ENCODE measurements around the gene CEP57.
A peak's percentile ranks its signal among the peaks of the same experiment; 100 is the strongest.

Gene CEP57

GRCh38 chr11:95790123-95790932 lies at the start of gene CEP57:
Gene CEP57 (plus strand): TSS chr11:95790498. CDS start chr11:95790699, 201 bp downstream.
- DNase-seq (ENCODE audit: low read depth), result peak; percentile 99
- TF ChIP-seq, protein P1, sequence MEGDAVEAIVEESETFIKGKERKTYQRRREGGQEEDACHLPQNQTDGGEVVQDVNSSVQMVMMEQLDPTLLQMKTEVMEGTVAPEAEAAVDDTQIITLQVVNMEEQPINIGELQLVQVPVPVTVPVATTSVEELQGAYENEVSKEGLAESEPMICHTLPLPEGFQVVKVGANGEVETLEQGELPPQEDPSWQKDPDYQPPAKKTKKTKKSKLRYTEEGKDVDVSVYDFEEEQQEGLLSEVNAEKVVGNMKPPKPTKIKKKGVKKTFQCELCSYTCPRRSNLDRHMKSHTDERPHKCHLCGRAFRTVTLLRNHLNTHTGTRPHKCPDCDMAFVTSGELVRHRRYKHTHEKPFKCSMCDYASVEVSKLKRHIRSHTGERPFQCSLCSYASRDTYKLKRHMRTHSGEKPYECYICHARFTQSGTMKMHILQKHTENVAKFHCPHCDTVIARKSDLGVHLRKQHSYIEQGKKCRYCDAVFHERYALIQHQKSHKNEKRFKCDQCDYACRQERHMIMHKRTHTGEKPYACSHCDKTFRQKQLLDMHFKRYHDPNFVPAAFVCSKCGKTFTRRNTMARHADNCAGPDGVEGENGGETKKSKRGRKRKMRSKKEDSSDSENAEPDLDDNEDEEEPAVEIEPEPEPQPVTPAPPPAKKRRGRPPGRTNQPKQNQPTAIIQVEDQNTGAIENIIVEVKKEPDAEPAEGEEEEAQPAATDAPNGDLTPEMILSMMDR (conservative IDR thresholded peaks at IDR 0.05; ENCODE audit: low read depth, low read length), result no peak
- H3K4me3 ChIP-seq (ENCODE audit: low read depth, low read length), result peak within 1 kb of the TSS; percentile 93

- DNase-seq (ENCODE audit: low read depth), result no peak
- H3K4me3 ChIP-seq (ENCODE audit: low read depth, low read length), result no peak overlapping the region
- TF ChIP-seq, protein P1 (conservative IDR thresholded peaks at IDR 0.05; ENCODE audit: low read depth, low read length), result no peak
Observed at GRCh38 chr11:95750101-95750500, 40.2 kb upstream of the CEP57 start.

- no peak for DNase-seq (ENCODE audit: low read depth)
- TF ChIP-seq, protein P1 (conservative IDR thresholded peaks at IDR 0.05; ENCODE audit: low read depth, low read length), result no peak
- no peak overlapping the region for H3K4me3 ChIP-seq (ENCODE audit: low read depth, low read length)
Observed at GRCh38 chr11:95751515-95751914, 38.8 kb upstream of the CEP57 start.

DNA sequence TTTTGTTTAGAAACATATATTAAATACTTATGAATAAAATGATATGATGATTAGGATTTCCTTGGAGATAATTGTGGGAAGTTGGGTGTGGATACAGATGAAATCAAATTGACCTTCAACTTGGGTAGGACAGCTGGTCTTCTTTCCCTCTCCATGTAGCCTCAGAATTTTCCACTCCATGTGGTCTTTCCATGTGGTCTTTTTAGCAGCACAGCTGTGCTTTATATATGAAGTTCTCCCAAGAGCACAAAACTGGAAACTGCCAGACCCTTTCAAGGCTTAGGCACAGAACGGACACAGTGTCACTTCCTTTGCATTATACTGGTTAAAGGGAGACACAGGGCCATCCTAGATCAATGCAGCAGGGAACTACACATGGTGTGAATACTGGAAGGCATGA lies 29.4 kb upstream of the CEP57 start:
- H3K4me3 ChIP-seq (ENCODE audit: low read depth, low read length), result no peak overlapping the region
- DNase-seq (ENCODE audit: low read depth), result no peak
- TF ChIP-seq, protein P1 (conservative IDR thresholded peaks at IDR 0.05; ENCODE audit: low read depth, low read length), result no peak

DNA sequence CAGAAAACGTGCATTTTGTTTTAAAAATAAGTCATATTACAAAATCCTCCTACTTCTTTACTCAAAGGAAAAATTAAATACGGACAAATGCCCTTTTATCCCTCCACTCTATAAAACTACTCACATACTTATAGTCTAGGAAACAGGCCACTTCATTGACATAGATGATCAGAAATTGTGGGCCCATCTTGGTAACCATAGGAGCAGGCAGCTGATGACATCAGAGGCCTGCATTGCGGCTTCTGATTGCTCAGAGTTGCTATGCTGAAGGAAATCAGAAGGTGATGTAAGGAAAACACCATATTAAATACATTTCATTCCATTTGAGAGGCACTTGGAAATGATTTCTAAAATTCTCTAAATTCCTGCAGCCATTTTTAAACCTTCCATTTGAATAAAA lies 27.8 kb upstream of the CEP57 start:
- peak; percentile 5 for DNase-seq (ENCODE audit: low read depth)
- H3K4me3 ChIP-seq (ENCODE audit: low read depth, low read length), result no peak overlapping the region
- TF ChIP-seq, protein P1 (conservative IDR thresholded peaks at IDR 0.05; ENCODE audit: low read depth, low read length), result no peak

GRCh38 chr11:95764267-95764898 lies 25.9 kb upstream of the CEP57 start:
- DNase-seq (ENCODE audit: low read depth), result peak; percentile 78
- TF ChIP-seq, protein P1 (conservative IDR thresholded peaks at IDR 0.05; ENCODE audit: low read depth, low read length), result peak; percentile 57
- no peak overlapping the region for H3K4me3 ChIP-seq (ENCODE audit: low read depth, low read length)
